DOHH2 (cell line): ENCODE measurements around the gene GALNTL6.

Source experiments
- CTCF ChIP-seq: fragments of 200-600 bp; sonication (generic); IDR thresholded peaks from one replicate; pipeline ENCODE4 v1.5.1; 2014; ENCODE audit warnings: antibody characterized with exemption, mild to moderate bottlenecking, low read depth, low read length; ENCODE audit not compliant: poor library complexity, severe bottlenecking
- EZH2phosphoT487 ChIP-seq: fragments of 200-600 bp; sonication (generic); IDR thresholded peaks from 2 replicates; pipeline ENCODE4 v1.6.1; 2017; ENCODE audit warnings: borderline replicate concordance, mild to moderate bottlenecking, antibody characterized with exemption, low read length, moderate library complexity, mixed read lengths

- TF ChIP-seq CTCF (no peak), EZH2phosphoT487 (no peak)
Measured at GRCh38 chr4:172270397-172270796, 457.2 kb downstream of the GALNTL6 start.
